HS-5 (cell line): ENCODE data around the gene ANKRD33.

Experiments
- DNase-seq: peaks from one replicate; pipeline ENCODE4 v3.0.0-alpha.2; 2012; ENCODE audit warnings: low read depth

ANKRD33 gene

DNA sequence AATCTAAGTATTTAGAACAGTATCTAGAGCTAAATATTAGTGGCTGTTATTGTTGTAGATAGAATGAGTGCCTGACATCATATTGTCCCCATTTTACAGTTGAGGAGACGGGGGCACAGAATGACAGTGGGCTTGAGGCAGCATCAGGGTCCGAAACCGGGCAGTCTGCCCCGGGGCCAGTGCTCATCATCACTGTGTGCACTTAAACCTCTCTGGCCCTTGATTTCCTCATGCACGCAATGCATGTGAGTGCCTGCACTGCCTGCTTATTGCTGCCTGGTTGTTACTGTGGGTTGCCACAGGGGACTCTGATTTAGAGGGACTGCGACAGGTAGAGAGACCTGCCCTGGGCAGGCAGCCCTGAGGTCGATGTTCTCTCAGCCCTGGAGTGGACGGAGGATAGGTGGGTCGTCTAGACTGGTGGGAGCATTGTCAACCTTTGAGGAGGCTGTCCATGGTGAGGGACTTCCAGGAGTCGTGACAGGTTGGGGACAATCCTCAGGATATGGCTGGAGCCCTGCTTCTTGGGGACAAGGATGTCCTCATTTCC is 29.2 kb downstream of the ANKRD33 start:
- DNase-seq, result no peak

DNA sequence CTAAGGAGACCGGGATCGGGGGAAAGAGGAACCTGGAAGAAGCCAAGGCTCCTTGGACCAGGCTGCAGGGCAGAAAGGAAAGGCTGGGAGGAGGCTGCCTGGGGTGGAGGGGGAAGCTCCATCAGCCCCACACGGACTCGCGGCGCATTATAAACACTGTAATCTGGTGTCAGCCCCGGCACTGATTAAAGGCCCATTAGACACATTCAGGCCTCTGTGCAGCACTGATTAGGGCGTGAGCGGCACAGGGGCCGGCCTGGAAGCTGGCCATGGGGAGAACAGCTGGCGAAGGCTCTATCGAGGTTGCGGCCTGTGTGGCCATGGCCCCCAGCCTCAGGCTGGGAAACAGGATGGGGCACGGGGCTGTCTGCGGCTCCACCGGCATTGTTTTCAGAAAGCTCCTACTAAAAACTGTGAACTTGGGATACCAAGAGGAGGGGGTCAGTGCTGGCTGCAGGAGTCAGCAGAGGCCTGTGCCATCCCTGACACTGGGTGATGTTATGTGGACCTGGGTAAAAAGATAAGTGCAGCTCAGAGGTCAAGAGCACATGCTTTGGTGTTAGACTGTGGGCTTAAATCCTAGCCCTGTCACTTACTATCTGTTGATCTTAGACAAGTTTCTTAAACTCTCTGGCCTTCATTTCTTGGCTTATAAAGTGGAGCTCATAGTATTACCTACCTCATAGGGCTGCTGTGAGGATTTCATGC is 30.0 kb downstream of the ANKRD33 start:
- DNase-seq, result no peak

DNA sequence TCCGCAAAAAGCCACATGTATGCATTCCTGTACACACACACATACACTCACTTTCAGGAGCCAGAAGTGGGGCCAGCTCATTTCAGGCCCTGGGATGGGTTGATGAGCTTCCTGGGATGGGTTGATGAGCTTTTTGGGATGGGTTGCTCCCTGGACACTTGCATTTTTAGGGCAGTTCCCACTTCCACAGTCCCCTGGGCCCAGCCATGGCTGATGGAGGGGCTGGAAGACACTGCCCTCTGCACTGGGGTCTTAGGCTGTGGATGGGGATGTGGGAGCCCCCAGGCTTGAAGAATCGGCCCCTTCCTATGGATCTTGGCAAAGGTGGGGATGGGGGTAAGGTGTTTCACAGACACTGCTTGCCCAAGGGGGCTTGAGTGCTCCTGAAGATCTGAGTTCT is 32.1 kb downstream of the ANKRD33 start:
- no peak for DNase-seq

DNA sequence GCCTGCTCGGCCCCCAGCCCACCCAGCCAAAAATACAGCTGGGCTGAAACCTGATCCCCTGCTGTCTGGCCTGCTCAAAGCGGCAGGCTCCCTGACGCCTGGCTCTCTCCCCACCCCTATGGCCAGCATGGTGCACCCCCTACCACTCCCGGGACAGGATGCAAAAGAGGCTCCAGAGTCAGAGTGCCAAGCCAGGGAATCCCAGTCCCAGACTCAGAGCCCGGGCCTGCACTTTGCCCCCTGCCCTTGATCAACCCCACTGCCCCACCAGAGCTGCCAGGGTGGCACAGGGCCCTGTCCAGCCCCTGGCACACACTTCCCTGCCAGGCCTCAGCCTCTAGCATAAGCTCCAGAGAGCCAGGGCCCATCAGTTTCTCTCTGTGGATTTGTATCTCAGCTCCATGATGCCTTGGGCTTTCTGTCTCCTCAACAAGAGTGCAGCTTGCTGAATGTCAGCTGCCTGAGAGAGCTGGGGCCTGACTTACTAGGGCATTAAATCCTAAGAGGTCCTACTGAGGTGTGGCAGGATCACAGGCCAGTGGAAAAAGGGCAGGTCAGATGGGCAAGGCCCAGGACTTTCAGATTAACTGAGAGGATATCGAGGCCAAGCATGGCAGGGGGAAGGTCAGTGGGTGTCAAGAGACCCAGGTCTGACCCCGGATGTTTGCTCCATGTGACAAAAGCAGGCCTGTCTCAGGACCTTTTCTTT is 33.3 kb downstream of the ANKRD33 start:
- DNase-seq, result no peak

DNA sequence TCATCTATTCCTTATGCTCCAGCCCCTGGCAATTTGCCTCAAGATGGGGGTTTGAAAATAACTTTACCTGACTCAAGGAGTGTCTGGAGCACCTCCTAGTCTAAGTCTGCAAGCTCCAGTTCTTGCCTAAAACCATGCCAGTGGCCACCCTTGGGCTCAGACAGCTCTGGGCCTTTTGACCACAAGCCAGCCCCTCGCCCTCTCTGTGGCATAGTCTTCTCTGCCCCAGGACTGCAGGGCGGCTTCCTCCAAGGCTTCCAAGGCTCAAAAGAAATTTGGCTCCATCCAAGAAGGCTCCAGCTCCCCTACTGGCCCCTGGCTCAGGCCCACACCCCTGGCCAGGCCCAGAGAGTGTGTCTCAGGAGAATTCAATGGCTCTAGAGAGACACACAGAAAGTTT is 34.2 kb downstream of the ANKRD33 start:
- no peak for DNase-seq

DNA sequence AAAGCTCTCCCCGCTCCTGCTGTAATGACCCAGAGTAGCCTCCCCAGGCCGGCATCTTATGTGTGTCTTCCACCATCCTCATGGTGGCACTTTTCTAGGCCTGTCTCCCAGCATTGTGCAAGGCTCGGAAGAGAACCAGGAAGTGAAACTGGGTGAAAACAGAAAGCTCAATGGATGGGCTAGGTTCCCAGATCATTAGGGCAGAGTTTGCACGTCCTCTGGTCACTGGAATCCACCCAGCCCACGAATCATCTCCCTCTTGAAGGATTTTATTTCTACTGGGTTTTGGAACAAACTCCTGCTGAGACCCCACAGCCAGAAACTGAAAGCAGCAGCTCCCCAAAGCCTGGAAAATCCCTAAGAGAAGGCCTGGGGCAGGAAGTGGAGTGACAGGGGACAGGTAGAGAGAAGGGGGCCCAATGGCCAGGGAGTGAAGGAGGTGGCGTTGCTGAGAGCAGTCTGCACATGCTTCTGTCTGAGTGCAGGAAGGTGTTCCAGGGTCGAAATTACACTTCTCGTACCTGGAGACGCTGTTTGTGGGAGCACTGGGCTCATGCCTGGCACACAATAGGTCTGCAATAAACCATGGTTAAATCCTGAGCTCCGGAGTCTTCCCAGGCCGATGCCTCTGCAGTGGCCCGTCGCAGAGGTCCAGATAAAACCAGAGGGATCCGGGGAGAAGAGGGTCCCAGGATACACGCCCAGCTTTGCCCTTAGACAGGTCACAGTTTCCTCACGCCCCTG is 35.0 kb downstream of the ANKRD33 start:
- peak; percentile 34 for DNase-seq

DNA sequence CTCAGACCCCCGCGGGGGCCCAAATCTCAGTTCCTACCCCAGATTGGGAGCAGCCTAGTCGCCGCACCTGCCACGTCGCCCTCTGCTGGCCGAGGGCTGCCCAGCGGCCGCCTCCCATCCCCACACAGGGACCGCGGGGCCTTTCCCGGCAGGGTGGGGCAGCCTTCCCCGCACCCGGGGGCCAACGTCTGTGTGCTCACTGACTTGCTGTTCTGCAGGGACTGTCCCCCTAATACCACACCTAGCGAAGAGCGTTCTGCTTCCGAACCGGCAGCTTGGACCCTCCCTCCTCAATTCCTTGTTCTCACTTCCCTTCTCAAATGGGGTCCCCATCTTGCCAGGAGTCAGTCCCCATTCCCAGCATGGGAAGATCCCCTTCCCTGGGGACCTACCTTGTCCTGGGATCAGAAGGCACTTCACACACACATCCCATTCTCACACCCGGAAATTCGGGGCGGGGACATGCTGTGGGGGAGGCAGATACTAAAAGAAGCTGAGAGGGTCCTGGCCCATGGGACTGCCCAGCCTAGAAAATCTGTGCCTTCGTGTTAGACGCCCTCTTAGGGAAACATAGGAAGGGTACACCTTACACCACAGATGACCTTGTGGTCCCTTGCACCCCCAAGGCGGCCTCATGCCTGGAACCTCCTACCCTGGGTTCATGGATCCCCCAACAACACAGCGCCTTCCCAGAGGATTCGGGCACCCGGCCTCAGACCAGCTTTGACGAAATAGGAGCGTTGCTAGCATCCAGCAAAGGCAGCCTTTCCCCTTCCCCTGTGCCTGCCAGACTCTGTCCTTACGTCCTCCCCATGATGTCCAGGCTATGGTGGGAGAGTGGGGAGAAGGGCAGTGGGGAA is 35.8 kb downstream of the ANKRD33 start:
- DNase-seq, result no peak

DNA sequence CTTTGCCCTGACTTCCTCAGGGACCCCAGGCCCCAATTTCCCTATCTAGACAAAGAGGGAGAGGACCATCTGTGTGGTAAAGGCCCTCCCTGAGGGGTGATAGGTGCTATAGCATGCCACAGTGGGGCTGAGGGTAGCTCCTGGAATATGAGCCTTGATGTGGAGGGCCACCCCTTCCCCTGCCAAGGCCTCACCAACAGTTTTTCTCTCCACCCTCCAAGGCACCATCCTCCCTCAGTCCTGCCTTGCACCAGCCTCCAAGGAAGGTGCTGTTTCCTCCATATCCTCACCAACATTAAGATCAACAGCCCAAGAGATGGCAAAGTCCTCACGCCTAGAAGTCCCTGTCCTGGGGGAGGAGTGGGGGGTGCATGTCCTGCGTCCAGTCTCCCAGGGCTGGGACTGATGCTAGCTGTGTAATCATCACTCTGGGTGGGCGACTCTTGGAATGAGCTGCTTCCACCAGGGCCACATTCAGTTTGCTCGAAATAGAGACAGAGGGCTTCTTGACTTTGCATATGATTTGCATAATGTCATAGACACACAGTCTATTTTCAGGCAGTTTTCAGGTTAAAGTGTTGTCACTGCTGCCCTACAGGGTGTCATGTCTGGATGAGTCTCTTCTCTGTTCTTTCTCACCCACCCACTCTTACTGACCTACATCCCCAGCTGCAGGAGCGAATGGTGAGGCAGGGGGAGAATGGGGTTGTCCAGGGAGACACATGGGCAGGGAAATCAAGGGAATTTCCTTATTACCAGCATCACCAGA is 36.8 kb downstream of the ANKRD33 start:
- no peak for DNase-seq

DNA sequence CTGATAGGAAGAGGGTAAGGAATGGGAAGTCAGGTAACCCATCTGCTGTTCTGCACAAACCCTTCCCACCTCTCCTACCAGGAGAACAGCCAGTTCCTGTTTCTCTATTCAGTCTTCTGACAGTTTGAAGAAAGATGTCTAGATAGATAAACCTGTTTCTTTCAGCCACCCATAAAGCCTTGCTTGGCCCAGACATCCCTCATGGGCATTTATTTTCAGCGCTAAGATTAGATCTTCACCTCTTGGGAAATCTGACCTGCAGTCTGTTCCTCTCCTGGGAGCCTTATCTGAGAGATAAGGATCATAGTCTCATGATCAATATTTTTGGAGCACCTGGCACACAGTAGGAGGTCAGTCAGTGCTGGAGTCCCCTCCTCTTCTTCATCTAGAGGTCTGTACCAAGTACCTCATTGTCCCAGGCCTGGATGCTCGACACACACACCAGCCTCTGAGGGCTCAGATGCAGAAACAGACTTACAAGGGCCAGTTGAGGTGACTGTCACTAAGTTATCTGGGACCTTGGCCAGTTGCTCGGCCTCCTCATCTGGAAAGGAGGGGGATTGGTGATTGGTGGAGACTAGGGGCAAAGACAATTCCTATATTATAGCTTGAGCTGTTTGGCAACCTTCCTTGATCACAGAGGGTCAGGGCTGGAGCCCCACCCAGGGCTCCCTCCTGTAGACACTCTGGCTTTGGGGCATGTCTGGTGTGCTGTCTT is 37.6 kb downstream of the ANKRD33 start:
- no peak for DNase-seq

DNA sequence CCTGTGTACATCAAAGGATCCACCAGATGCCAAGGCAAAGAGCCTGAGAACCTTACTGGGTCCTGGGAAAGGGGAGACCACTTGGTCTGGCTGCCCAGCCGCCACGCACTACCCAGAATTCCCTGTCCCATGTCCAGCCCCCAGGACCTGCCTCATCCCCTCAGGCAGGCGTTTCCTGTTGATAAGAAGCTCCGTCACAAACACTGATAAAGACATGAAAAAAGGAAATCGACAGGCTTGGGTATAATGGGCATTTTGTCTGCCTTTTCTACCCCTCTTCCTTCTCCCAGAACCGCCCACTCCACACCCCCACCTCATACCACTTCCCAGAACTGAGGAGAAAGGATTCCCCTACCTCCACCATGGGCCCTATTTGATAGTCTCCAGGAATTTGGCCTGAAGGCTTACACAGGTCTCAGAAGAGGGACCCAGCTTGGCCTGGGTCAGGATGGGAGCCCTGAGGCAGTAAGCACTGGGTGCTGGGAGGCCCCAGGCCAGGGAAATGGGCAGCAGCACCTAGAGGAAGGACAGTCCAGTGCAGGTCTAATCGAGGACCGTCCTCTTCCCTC is 38.2 kb downstream of the ANKRD33 start:
- no peak for DNase-seq

DNA sequence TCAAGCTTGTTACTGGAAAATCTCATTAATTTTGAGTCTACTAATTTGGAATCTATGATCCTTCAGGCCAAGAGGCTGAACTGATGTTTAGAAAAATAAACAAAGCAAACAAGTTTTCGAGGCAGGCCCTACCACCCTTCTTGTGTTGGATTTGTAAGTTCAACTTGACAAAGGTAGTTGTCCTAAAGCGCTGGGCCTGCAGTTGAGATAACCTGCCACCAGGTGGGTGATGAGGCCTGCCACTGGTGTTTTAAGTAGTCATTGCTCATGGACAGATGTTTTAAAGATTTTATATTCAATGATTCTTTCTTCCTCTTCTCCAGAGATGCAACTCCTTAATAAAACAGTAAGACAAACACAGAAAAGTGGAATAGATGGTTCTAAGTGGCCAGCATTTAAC is 38.8 kb downstream of the ANKRD33 start:
- no peak for DNase-seq

DNA sequence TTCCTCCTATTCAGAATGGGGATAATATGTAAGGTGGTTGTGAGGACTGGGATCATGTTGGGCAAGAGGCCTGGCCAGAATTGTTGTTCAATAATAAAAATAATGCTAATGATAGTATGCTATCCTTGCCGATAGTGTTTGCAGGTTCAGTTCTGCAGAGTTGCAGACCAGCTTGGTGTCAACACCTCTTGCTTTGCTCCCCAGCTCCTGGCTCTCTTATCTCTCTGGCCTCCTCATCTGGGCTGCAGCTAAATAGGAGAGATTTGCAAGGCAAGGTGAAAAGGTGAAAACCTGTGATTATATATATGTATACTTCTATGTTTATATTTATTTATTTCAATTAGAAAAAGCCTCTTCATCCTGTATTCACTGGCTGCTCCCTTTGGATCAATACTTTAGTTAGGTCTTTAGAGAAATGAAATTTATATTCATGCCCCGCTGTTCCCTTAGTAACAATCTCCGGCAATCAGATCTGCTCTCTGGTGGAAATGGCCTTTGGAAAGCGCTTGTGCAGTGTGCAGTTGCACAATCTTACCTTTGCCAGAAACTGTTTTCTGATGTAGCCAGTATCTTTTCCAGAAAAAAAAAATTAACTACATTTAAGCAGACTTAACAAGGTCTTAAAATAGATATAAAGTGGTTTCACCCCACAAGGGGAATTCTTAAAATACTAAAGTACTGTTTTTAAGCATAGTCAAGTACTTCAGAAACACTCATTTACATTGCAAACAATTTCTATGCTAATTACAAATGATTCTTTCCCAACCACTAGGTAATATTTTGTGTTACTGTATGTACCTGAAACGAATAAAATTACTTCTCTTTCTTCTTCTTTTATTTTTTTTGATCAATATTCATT is 44.5 kb downstream of the ANKRD33 start:
- no peak for DNase-seq

DNA sequence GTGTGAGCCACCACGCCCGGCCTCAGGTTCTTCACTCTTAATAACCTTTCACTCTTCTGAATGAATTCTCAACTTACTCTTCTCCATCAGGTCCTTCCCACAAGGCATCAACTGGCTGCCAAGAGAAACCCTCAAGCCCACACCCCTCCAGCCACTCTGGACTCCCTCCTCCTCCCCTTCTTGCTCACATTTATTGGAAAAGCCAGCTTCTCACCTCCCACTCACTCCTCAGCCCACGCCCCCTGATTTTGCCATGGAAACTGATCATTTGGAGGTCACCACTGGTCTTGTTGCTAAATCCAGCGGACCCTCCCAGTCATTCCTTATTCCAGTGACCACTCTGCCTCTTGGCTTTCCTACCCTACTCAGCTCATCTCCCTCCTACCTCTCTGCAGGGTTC is 46.2 kb downstream of the ANKRD33 start:
- no peak for DNase-seq

DNA sequence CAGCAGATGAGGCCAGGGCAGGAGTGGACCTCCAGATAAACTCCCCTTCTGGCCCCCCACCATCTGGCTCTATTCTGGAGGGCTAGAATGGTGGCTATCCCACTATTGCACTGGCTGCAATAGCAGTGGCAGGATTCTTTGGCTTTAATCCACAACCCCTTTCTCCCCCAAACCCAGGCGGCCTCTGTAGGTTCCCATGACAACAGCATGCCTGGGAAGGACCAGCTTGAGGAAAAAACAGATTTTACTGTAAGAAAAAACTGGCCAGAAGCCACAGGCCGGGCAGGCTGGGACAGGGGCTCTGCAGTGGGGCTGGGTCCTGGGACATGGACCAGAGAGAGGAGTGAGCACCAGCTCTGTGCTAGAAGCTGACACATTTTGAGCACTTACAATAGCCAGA is 50.0 kb downstream of the ANKRD33 start:
- no peak for DNase-seq

DNA sequence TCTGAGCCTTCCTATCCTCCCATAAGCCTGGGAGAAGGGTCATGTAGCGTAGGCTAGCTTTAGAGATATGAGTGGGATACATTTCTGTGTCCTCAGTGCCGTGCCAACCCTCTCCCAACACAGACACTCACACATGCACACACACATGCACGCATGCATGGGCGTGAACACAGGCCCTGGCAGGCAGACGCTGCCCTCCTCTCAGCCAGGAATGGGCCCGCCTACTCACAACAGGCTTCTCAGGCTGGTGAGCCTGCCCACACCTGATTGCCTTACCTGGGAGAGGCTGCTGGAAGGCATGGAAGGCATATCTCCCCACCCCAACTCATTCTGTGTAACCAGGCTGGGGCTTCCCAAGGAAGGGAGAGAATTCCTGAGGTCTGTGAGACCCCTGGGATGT is 50.8 kb downstream of the ANKRD33 start:
- DNase-seq, result no peak

DNA sequence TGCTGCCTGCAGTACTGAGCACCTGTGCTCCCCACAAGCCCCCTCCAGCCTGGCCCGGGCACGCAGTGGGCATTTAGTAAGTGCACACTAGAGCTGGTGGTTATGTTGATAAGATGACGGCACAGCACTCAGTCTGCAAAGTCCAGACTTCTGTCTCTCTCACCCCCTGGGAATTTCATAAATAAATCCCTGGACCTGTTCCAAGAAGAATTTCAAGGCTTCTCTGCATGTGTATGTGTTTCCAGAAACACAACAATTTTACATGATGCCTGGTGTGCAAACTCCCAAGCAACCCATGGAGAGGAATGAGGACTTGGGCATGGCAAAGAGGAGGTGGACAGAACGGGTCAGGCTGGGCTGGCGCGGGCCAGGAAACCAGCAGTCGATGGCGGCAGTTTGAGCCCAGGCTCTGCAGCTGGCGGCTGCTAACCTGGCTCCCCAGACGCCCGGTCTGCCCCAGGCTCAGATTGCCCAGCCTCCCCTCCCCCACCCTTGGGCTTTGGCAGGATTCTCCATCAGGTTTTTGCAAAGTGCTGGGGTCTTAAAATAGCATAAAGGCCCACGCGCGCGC is 53.2 kb downstream of the ANKRD33 start:
- DNase-seq, result no peak
